ENCODE results near the gene LRCH4. TPM values are rescaled to one million over a fixed set of nuclear protein-coding genes. Genes with fewer than 3 reads are reported as not detected.

The LRCH4 gene, protein sequence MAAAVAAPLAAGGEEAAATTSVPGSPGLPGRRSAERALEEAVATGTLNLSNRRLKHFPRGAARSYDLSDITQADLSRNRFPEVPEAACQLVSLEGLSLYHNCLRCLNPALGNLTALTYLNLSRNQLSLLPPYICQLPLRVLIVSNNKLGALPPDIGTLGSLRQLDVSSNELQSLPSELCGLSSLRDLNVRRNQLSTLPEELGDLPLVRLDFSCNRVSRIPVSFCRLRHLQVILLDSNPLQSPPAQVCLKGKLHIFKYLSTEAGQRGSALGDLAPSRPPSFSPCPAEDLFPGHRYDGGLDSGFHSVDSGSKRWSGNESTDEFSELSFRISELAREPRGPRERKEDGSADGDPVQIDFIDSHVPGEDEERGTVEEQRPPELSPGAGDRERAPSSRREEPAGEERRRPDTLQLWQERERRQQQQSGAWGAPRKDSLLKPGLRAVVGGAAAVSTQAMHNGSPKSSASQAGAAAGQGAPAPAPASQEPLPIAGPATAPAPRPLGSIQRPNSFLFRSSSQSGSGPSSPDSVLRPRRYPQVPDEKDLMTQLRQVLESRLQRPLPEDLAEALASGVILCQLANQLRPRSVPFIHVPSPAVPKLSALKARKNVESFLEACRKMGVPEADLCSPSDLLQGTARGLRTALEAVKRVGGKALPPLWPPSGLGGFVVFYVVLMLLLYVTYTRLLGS
- polyA plus RNA-seq (2011; rRNA removed) = 9.1 and 20.0 TPM in 2 replicates
- polyA minus RNA-seq (2011; rRNA and poly(A)+ RNA removed) = 15.5 and 23.0 TPM in 2 replicates

DNA sequence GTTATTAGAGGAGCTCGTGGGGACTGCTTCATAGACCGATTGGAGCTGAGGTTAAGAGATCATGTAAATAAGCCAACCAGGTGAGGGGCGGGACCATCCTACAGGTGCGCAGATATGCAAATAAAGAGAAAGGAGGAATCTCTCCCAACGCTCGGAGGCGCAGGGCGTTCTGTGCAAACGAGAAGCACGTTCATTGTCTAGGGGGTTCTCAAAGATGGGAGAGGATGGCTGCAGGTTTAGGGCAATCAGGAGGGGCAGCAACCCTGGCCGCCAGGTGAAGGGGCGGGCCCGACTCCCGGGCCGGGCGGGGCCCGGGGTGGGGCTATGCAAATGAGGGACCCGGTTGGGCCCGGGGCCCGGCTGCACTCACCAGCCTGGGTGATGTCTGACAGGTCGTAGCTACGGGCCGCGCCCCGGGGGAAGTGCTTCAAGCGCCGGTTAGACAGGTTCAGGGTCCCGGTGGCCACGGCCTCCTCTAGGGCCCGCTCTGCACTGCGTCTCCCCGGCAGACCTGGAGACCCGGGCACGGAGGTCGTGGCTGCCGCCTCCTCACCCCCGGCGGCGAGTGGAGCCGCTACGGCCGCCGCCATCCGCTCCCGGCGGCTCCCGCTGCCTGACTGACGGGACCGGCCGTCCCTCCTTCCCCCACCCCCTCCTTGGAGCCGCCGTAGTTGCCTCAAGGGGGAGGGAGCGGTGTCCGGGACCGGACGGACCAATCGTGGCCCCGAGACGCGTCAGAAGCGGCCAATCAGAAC lies at the start of gene LRCH4:
LRCH4 (minus strand) TSS at position 619 of the 755 bp plus-strand sequence; CDS start at position 590, 29 bp downstream.
- DNase-seq (ENCODE audit: low read depth) = no peak
- ChIA-PET POLR2A (interaction anchor here (0.5 to 1.8 kb wide), 6 partner anchors 15 to 157 kb away, joined by 3 to 8 read pairs (median 3); partner anchors contain the start of genes MOSPD3, PCOLCE and ZCWPW1), CTCF (interaction anchor here (1.0 to 6.0 kb wide), 13 partner anchors 10 to 125 kb away, joined by 3 to 42 read pairs (median 5); partner anchors contain the start of genes GIGYF1 and PCOLCE)
- no peaks in the 10 kb centered on the region for H3K27me3 ChIP-seq (ENCODE audit: control insufficient read depth, insufficient read depth, low read length)
- TF ChIP-seq, protein P1, sequence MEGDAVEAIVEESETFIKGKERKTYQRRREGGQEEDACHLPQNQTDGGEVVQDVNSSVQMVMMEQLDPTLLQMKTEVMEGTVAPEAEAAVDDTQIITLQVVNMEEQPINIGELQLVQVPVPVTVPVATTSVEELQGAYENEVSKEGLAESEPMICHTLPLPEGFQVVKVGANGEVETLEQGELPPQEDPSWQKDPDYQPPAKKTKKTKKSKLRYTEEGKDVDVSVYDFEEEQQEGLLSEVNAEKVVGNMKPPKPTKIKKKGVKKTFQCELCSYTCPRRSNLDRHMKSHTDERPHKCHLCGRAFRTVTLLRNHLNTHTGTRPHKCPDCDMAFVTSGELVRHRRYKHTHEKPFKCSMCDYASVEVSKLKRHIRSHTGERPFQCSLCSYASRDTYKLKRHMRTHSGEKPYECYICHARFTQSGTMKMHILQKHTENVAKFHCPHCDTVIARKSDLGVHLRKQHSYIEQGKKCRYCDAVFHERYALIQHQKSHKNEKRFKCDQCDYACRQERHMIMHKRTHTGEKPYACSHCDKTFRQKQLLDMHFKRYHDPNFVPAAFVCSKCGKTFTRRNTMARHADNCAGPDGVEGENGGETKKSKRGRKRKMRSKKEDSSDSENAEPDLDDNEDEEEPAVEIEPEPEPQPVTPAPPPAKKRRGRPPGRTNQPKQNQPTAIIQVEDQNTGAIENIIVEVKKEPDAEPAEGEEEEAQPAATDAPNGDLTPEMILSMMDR (IDR thresholded peaks at IDR 0.05; ENCODE audit: insufficient read depth, low read depth, low read length) = no peak
- peak within 1 kb of the TSS; percentile 98 for H3K4me3 ChIP-seq (ENCODE audit: low read depth, low read length)
- H3K36me3 ChIP-seq (ENCODE audit: control insufficient read depth, insufficient read depth, low read length) = peaks cover 11% of the 10 kb centered on the region

GRCh38 chr7:100632951-100633717 lies 47.2 kb upstream of the LRCH4 start:
- POLR2A ChIA-PET = no interaction called here
- CTCF ChIA-PET = interaction anchor here (0.6 to 1.8 kb wide), 21 partner anchors 9 to 242 kb away, joined by 3 to 8 read pairs (median 4); partner anchors contain the start of genes ACTL6B, FBXO24, GNB2 and LRCH4
- DNase-seq (ENCODE audit: low read depth) = no peak

GRCh38 chr7:100630066-100630465 lies 44.1 kb upstream of the LRCH4 start:
- DNase-seq (ENCODE audit: low read depth) = no peak
- POLR2A ChIA-PET = no interaction called here
- TF ChIP-seq, protein P1 (IDR thresholded peaks at IDR 0.05; ENCODE audit: insufficient read depth, low read depth, low read length) = no peak
- H3K36me3 ChIP-seq (ENCODE audit: control insufficient read depth, insufficient read depth, low read length) = no peaks in the 10 kb centered on the region
- H3K4me3 ChIP-seq (ENCODE audit: low read depth, low read length) = no peak overlapping the region
- peaks cover 2% of the 10 kb centered on the region; the same call in 1 of the 2 replicates for H3K27me3 ChIP-seq (ENCODE audit: control insufficient read depth, insufficient read depth, low read length)
- CTCF ChIA-PET = interaction anchor here (0.6 to 1.2 kb wide), 3 partner anchors 19 to 62 kb away, joined by 3 to 4 read pairs (median 4); no protein-coding TSS in a partner anchor

More at GRCh38 chr7:100632951-100633717, 47.2 kb upstream of the LRCH4 start:
- Histone ChIP-seq H3K27me3 (ENCODE audit: control insufficient read depth, insufficient read depth, low read length) (peaks cover 2% of the 10 kb centered on the region; the same call in 1 of the 2 replicates), H3K4me3 (ENCODE audit: low read depth, low read length) (peak overlapping the region; percentile 42), H3K36me3 (ENCODE audit: control insufficient read depth, insufficient read depth, low read length) (no peaks in the 10 kb centered on the region)
- TF ChIP-seq, protein P1 (IDR thresholded peaks at IDR 0.05; ENCODE audit: insufficient read depth, low read depth, low read length) = peak; percentile 70

DNA sequence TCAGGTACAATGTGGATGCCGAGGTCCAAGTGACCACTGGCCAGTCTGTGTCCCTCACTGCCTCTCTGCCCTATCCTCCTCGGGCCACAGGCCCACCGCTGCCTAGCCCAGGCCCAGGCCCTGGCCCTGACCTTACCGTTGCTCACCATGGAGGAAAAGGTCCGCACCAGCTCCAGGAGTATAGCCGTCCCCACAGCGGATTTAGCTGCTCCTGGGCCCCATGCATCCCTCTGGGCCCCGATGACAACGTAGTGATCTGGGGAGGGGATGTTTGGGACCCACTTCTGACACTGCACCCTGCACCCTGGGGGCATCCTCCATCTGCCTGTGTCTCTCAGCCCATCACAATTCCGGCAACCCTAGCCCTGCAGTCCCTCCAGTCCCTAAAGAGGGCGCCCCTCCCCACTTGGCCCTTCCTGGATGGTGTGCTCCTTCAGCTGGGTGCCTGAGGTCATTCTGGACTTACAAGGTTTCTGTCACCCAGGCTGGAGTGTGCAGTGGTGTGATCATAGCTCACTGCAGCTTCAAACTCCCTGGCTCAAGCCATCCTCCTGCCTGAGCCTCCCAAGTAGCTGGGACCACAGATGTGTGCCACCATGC lies 43.3 kb upstream of the LRCH4 start:
- no peak for DNase-seq (ENCODE audit: low read depth)
- POLR2A ChIA-PET = no interaction called here
- peaks cover 2% of the 10 kb centered on the region; the same call in 1 of the 2 replicates for H3K27me3 ChIP-seq (ENCODE audit: control insufficient read depth, insufficient read depth, low read length)

More for the DNA sequence above, 43.3 kb upstream of the LRCH4 start:
- CTCF ChIA-PET = interaction anchor here (0.6 to 1.2 kb wide), 2 partner anchors 12 to 277 kb away, joined by 3 to 4 read pairs; no protein-coding TSS in a partner anchor
- Histone ChIP-seq H3K36me3 (ENCODE audit: control insufficient read depth, insufficient read depth, low read length) (no peaks in the 10 kb centered on the region), H3K4me3 (ENCODE audit: low read depth, low read length) (no peak overlapping the region)
- TF ChIP-seq, protein P1 (IDR thresholded peaks at IDR 0.05; ENCODE audit: insufficient read depth, low read depth, low read length) = peak; percentile 38

All from BJ (cell line).